ENCODE results near the gene GLS2. TPM values are rescaled to one million over a fixed set of nuclear protein-coding genes. Genes with fewer than 3 reads are reported as not detected.
A peak's percentile ranks its signal among the peaks of the same experiment; 100 is the strongest.

GLS2 gene
- total RNA-seq, 1 donor from 2014 or later: 2.2 TPM

DNA sequence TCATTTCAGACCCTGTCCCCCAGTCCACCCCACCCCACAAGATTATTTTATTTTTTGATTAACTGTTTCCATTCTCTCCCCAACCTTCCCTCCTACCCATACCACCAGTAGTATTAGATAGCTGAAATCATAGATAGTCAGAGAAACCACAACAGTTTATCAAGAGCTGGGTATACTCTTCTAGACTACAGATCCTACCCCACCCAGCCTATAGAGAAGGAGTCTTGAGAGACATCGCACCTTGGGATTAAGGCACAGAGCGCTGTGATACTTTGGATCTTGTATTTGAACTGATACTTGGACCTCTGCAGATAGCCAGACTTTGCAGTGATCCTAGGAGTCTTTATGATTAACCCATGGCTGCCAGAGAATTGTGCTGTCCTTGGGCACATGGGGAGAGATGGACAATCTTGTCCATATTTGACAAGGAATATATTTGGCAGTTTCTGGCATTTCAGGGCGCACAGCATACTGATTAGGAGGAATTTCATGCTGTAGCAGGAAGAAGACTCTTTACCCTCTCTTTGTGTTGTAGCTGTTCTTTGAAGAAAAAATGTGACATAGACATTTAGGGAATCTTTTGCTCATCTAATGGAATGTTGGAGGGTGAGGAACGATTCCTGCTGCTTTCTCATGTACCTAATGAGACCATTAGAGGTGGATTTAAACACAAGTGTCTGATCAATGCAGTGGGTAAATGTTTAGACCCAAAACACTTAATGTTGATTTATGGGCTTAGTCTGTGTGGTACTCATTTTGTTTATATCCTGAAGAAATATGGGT is 34.6 kb upstream of the GLS2 start:
- H3K4me1 Mint-ChIP-seq: peaks cover 52% of the 10 kb centered on the region
- TF ChIP-seq, protein P1, sequence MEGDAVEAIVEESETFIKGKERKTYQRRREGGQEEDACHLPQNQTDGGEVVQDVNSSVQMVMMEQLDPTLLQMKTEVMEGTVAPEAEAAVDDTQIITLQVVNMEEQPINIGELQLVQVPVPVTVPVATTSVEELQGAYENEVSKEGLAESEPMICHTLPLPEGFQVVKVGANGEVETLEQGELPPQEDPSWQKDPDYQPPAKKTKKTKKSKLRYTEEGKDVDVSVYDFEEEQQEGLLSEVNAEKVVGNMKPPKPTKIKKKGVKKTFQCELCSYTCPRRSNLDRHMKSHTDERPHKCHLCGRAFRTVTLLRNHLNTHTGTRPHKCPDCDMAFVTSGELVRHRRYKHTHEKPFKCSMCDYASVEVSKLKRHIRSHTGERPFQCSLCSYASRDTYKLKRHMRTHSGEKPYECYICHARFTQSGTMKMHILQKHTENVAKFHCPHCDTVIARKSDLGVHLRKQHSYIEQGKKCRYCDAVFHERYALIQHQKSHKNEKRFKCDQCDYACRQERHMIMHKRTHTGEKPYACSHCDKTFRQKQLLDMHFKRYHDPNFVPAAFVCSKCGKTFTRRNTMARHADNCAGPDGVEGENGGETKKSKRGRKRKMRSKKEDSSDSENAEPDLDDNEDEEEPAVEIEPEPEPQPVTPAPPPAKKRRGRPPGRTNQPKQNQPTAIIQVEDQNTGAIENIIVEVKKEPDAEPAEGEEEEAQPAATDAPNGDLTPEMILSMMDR (IDR thresholded peaks at IDR 0.05; ENCODE audit: unreplicated experiment): no peak
- peak overlapping the region; percentile 81 for H3K4me3 Mint-ChIP-seq
- no peaks in the 10 kb centered on the region for H3K36me3 Mint-ChIP-seq
- H3K9me3 Mint-ChIP-seq: no peaks in the 10 kb centered on the region
- no peak for DNase-seq (ENCODE audit: low spot score in 2 of 2, unreplicated experiment in 2 of 2)
- no peaks in the 10 kb centered on the region for H3K27me3 Mint-ChIP-seq (ENCODE audit: low read depth)
- peak overlapping the region; percentile 98 for H3K27ac Mint-ChIP-seq

DNA sequence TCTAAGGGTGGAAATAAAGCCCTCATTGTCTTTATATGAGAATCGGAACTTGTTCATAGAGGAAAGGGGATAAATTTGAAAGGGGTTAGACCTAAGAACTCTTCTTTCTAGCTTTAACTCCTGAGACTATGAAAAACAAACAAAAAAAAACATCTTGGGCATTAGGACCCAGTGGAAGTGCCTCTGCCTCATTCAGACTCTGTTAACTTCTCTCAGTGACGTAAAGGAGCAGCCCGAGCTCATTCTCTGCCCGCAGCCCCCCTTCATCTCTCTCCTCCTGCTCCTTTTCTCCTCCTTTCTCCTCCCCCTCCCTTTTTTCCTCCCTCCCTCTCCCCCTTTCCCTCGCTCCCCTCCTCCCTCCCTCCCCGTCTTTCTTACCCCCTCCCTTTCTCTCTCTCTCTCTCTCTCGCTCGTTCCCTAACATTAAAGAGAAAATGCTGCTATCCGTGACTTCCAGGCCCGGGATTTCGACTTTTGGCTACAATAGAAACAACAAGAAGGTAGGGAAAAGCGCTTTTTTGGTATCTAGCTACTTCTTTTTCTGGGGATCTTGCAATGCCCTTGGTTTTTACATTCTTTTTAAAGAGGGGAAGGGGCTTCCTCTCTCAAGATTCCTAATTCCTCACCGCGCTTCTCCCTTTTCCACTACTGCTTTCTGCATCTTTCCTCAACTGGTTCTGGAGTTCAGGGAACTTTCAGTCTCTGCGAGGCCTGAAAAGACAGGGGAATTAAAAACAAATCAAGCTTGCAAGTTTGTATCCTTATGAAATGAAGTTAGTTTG is 33.8 kb upstream of the GLS2 start, which contains the start of gene RBMS2:
RBMS2 (plus strand) TSS at position 231 of the 782 bp plus-strand sequence; CDS start at position 435, 204 bp downstream.
- Mint-ChIP-seq H3K36me3 (no peaks in the 10 kb centered on the region), H3K4me1 (peaks cover 48% of the 10 kb centered on the region), H3K27me3 (ENCODE audit: low read depth) (no peaks in the 10 kb centered on the region), H3K4me3 (peak within 1 kb of the TSS; percentile 81), H3K9me3 (no peaks in the 10 kb centered on the region), H3K27ac (peak within 1 kb of the TSS; percentile 98)
- DNase-seq (ENCODE audit: low spot score in 2 of 2, unreplicated experiment in 2 of 2): peak; percentile 61
- TF ChIP-seq, protein P1 (IDR thresholded peaks at IDR 0.05; ENCODE audit: unreplicated experiment): no peak

DNA sequence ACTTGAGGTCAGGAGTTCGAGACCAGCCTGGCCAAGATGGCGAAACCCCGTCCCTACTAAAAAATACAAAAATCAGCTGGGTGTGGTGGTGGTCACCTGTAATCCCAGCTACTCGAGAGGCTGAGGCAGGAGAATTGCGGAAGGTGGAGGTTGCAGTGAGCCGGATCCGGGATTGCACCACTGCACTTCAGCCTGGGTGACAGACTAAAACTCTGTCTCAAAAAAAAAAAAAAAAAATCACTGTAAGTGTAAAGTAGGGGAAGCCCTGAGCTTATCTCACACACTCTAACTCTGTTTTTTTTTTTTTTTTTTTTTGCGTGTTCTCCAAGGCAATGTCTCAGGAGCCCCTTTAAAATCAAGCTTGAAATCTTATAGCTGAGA is 33.2 kb upstream of the GLS2 start:
- H3K27me3 Mint-ChIP-seq (ENCODE audit: low read depth): no peaks in the 10 kb centered on the region
- no peaks in the 10 kb centered on the region for H3K9me3 Mint-ChIP-seq
- TF ChIP-seq, protein P1 (IDR thresholded peaks at IDR 0.05; ENCODE audit: unreplicated experiment): no peak
- peak overlapping the region; percentile 81 for H3K4me3 Mint-ChIP-seq
- H3K27ac Mint-ChIP-seq: peak overlapping the region; percentile 98
- no peak for DNase-seq (ENCODE audit: low spot score in 2 of 2, unreplicated experiment in 2 of 2)
- H3K36me3 Mint-ChIP-seq: no peaks in the 10 kb centered on the region
- H3K4me1 Mint-ChIP-seq: peaks cover 42% of the 10 kb centered on the region

DNA sequence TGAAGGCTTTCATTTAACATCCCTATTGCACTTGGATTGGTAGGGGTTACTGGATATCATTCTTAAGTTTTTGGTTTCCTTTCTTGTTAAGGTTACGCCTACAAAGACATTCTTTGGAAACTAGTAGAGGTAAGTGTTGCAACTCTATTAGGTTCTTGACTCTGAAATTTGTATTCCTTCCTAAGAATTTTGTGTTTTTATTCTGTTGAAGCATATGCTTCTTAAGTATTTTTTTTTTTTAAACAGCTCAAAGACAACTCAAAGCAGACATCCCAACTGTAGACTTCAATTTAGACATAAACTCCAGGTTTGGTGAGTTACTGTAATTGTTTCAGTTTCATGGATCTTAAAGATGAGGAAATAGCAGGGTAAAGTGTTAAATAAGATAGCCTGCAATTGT is 32.5 kb upstream of the GLS2 start:
- H3K9me3 Mint-ChIP-seq: no peaks in the 10 kb centered on the region
- TF ChIP-seq, protein P1 (IDR thresholded peaks at IDR 0.05; ENCODE audit: unreplicated experiment): no peak
- peak overlapping the region; percentile 34 for H3K4me3 Mint-ChIP-seq
- H3K4me1 Mint-ChIP-seq: peaks cover 42% of the 10 kb centered on the region
- DNase-seq (ENCODE audit: low spot score in 2 of 2, unreplicated experiment in 2 of 2): no peak
- H3K27ac Mint-ChIP-seq: peak overlapping the region; percentile 98
- no peaks in the 10 kb centered on the region for H3K36me3 Mint-ChIP-seq
- no peaks in the 10 kb centered on the region for H3K27me3 Mint-ChIP-seq (ENCODE audit: low read depth)

DNA sequence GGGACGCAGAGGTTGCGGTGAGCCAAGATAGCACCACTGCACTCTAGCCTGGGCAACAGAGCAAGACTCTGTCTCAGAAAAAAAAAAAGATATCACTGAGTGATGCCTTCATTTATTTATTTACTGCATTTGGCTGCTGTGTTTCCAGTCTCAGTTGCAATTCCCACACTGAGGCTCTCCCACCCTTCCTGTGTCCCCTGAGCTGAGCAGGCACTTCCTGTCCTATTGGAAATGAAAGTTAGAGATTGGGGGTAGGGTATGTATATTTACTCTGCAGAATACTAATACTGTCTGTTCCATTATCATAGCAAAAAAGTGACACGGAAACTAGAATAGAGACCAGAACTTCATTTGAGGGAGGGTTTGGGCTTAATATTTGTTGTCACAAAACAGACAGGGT is 32.1 kb upstream of the GLS2 start:
- Mint-ChIP-seq H3K4me1 (peaks cover 42% of the 10 kb centered on the region), H3K36me3 (no peaks in the 10 kb centered on the region), H3K27ac (peak overlapping the region; percentile 98), H3K9me3 (no peaks in the 10 kb centered on the region), H3K4me3 (no peak overlapping the region), H3K27me3 (ENCODE audit: low read depth) (no peaks in the 10 kb centered on the region)
- DNase-seq (ENCODE audit: low spot score in 2 of 2, unreplicated experiment in 2 of 2): no peak
- TF ChIP-seq, protein P1 (IDR thresholded peaks at IDR 0.05; ENCODE audit: unreplicated experiment): no peak
